Measurements from ENCODE around the gene CHN1. TPM values are rescaled to one million over a fixed set of nuclear protein-coding genes. Genes with fewer than 3 reads are reported as not detected.

The CHN1 gene
- total RNA-seq, 1 experiment from 2014 or later, result 0.37 TPM

DNA sequence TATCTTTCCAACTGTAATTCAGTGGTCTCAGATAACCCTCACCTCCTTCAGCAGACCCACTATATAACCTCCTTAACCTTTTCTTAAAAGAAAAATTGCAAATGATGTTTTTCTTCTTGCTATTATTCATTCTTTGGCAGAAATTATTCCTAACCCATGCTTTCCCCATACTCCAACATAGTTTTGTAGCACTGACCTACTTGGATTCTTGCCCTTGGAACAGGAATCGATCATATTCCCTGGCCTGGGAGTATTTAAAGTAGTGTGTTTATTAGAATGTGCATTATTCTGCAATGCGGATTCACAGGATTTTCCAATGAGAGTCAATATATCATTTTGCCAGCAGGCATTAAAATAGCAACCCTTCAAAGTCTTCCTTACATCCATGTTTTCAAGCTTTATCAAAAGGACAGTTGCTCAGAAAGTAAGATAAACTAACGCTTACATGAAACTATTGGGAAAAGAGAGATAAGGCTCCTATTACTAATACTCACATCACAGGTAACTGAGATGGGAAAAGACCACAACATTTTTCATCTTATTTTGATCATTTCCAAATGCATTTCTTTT is 37.4 kb downstream of the CHN1 start:
- H4K20me1 ChIP-seq (ENCODE audit: insufficient read depth, low read depth, low read length), result no peaks in the 10 kb centered on the region
- H3K9ac ChIP-seq (ENCODE audit: low read length), result no peak overlapping the region
- no peak overlapping the region for H2AFZ ChIP-seq (ENCODE audit: low read length)
- H3K4me1 ChIP-seq (ENCODE audit: low read length), result no peaks in the 10 kb centered on the region
- no peak overlapping the region for H3K4me2 ChIP-seq (ENCODE audit: low read depth, low read length, poor library complexity, severe bottlenecking)
- no peak overlapping the region for H3K27ac ChIP-seq (ENCODE audit: low read length)
- H3K4me3 ChIP-seq (ENCODE audit: low read length), result no peak overlapping the region
- no peaks in the 10 kb centered on the region for H3K9me2 ChIP-seq (replicated peaks; ENCODE audit: insufficient read depth, low read length)
- no peaks in the 10 kb centered on the region for H3K27me3 ChIP-seq (ENCODE audit: low read length)
- H3K79me2 ChIP-seq (ENCODE audit: low read length), result no peaks in the 10 kb centered on the region
- DNase-seq, result no peak
- H3K9me3 ChIP-seq (ENCODE audit: low read length), result no peaks in the 10 kb centered on the region
- H3K36me3 ChIP-seq (ENCODE audit: insufficient read depth, low read length), result no peaks in the 10 kb centered on the region

DNA sequence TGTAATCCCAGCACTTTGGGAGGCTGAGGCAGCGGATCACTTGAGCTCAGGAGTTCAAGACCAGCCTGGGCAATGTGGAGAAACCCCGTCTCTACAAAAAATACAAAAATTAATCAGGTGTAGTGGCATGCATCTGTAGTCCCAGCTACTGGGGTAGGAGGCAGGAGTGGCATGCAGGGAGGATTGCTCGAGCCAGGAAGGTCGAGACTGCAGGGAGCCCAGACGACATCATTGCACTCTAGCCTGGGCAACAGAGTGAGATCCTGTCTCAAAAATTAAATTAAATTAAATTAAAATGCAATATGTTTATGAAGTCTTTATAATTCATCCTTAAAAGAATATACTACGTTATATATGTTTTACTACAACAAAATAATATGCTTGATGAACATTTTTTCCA is 38.1 kb downstream of the CHN1 start:
- no peaks in the 10 kb centered on the region for H3K4me1 ChIP-seq (ENCODE audit: low read length)
- H3K27ac ChIP-seq (ENCODE audit: low read length), result no peak overlapping the region
- H4K20me1 ChIP-seq (ENCODE audit: insufficient read depth, low read depth, low read length), result no peaks in the 10 kb centered on the region
- no peaks in the 10 kb centered on the region for H3K9me3 ChIP-seq (ENCODE audit: low read length)
- H3K4me3 ChIP-seq (ENCODE audit: low read length), result no peak overlapping the region
- H3K9ac ChIP-seq (ENCODE audit: low read length), result no peak overlapping the region
- H3K4me2 ChIP-seq (ENCODE audit: low read depth, low read length, poor library complexity, severe bottlenecking), result no peak overlapping the region
- no peaks in the 10 kb centered on the region for H3K36me3 ChIP-seq (ENCODE audit: insufficient read depth, low read length)
- no peaks in the 10 kb centered on the region for H3K79me2 ChIP-seq (ENCODE audit: low read length)
- H3K27me3 ChIP-seq (ENCODE audit: low read length), result no peaks in the 10 kb centered on the region
- no peak overlapping the region for H2AFZ ChIP-seq (ENCODE audit: low read length)
- H3K9me2 ChIP-seq (replicated peaks; ENCODE audit: insufficient read depth, low read length), result no peaks in the 10 kb centered on the region
- no peak for DNase-seq

DNA sequence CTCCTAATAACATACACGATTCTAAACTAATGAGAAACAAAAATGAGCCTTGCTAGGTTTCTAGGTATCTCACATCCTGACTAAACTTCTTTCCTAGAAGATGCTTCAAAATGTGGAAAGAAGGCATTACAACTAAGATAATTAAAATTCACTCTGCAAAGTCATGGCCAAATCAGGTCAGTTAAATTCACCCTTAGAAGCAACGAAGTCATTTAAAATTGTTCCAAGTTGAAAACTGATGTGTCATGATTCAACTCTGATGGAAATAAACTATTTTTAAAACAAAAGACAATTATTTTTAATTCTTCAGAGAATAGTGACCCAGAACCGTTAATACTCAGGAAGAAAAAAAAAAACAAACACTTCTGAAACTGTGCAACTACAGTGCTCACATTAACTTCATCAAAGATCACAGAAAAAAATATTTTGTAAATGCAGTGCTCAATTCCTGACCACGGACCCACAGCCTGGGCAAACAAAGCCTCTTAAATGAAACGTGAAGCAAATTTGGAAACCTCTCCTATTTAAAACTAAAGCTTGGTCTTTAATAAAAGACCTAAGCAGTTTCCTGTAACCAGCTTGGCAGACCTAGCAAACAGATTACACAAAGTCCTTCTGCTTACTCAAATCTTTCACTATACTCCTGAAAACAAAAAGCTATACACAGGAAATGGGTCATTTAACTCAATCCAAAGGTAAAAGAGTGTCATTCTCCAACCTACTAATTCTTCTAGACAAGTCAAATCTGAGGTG is 39.0 kb downstream of the CHN1 start:
- Histone ChIP-seq H3K4me2 (ENCODE audit: low read depth, low read length, poor library complexity, severe bottlenecking) (no peak overlapping the region), H3K9ac (ENCODE audit: low read length) (no peak overlapping the region), H3K36me3 (ENCODE audit: insufficient read depth, low read length) (no peaks in the 10 kb centered on the region), H2AFZ (ENCODE audit: low read length) (no peak overlapping the region), H3K4me1 (ENCODE audit: low read length) (no peaks in the 10 kb centered on the region), H3K9me3 (ENCODE audit: low read length) (no peaks in the 10 kb centered on the region), H3K9me2 (replicated peaks; ENCODE audit: insufficient read depth, low read length) (no peaks in the 10 kb centered on the region), H3K79me2 (ENCODE audit: low read length) (no peaks in the 10 kb centered on the region), H3K4me3 (ENCODE audit: low read length) (no peak overlapping the region), H3K27me3 (ENCODE audit: low read length) (no peaks in the 10 kb centered on the region), H4K20me1 (ENCODE audit: insufficient read depth, low read depth, low read length) (no peaks in the 10 kb centered on the region), H3K27ac (ENCODE audit: low read length) (no peak overlapping the region)
- no peak for DNase-seq

DNA sequence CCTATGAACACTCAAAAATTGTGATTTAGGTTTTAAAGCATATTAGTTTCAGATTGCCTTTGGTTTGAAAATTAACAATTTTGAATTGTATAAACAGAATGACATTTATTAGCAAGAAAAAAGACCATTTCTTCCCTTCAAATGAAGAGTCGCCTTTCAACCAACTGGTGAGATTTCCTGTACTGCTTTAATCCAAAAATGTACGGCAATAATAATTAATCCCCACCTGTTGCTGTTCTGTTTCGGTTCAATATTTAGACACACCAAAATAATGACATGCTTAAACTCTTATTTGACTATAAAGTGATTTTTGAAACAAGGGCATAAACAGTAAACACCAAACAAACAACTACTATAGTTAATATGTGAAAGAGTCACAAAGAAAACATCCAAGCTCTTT is 39.6 kb downstream of the CHN1 start:
- H3K36me3 ChIP-seq (ENCODE audit: insufficient read depth, low read length), result no peaks in the 10 kb centered on the region
- no peaks in the 10 kb centered on the region for H3K9me2 ChIP-seq (replicated peaks; ENCODE audit: insufficient read depth, low read length)
- no peak for DNase-seq
- H3K4me2 ChIP-seq (ENCODE audit: low read depth, low read length, poor library complexity, severe bottlenecking), result no peak overlapping the region
- H3K9ac ChIP-seq (ENCODE audit: low read length), result no peak overlapping the region
- no peaks in the 10 kb centered on the region for H3K79me2 ChIP-seq (ENCODE audit: low read length)
- H3K27me3 ChIP-seq (ENCODE audit: low read length), result no peaks in the 10 kb centered on the region
- no peaks in the 10 kb centered on the region for H3K4me1 ChIP-seq (ENCODE audit: low read length)
- H4K20me1 ChIP-seq (ENCODE audit: insufficient read depth, low read depth, low read length), result no peaks in the 10 kb centered on the region
- H2AFZ ChIP-seq (ENCODE audit: low read length), result no peak overlapping the region
- no peak overlapping the region for H3K4me3 ChIP-seq (ENCODE audit: low read length)
- no peaks in the 10 kb centered on the region for H3K9me3 ChIP-seq (ENCODE audit: low read length)
- H3K27ac ChIP-seq (ENCODE audit: low read length), result no peak overlapping the region

DNA sequence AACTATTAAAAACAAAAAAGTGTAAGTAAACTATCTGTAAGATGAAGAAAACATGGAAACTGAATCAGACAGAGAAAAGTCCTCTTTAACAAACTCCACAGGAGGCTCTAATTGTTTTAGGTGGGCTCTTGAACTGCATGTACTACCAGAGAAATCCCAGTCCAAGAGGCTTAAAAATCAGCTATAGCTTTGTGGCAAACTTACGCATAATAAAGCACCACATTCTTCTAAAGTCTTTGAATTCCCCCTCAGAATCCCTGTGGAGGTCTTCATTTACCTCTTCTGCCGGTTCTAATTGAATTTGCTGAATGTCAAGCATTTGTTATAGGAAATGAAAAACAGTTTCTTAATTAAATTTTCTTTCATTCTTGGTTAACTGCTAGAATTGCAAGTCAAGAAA is 40.8 kb downstream of the CHN1 start:
- no peak overlapping the region for H3K4me2 ChIP-seq (ENCODE audit: low read depth, low read length, poor library complexity, severe bottlenecking)
- no peaks in the 10 kb centered on the region for H3K9me2 ChIP-seq (replicated peaks; ENCODE audit: insufficient read depth, low read length)
- H4K20me1 ChIP-seq (ENCODE audit: insufficient read depth, low read depth, low read length), result 0 out of 2 replicates have a peak, but pooled peaks cover under 1% of the 10 kb centered on the region
- no peak overlapping the region for H3K4me3 ChIP-seq (ENCODE audit: low read length)
- no peak overlapping the region for H3K27ac ChIP-seq (ENCODE audit: low read length)
- no peaks in the 10 kb centered on the region for H3K36me3 ChIP-seq (ENCODE audit: insufficient read depth, low read length)
- DNase-seq, result no peak
- H2AFZ ChIP-seq (ENCODE audit: low read length), result no peak overlapping the region
- H3K4me1 ChIP-seq (ENCODE audit: low read length), result no peaks in the 10 kb centered on the region
- H3K27me3 ChIP-seq (ENCODE audit: low read length), result no peaks in the 10 kb centered on the region
- no peaks in the 10 kb centered on the region for H3K9me3 ChIP-seq (ENCODE audit: low read length)
- H3K79me2 ChIP-seq (ENCODE audit: low read length), result no peaks in the 10 kb centered on the region
- H3K9ac ChIP-seq (ENCODE audit: low read length), result no peak overlapping the region

GRCh38 chr2:174963437-174964400 is 41.5 kb downstream of the CHN1 start:
- no peak for DNase-seq
- Histone ChIP-seq H2AFZ (ENCODE audit: low read length) (no peak overlapping the region), H4K20me1 (ENCODE audit: insufficient read depth, low read depth, low read length) (0 out of 2 replicates have a peak, but pooled peaks cover 4% of the 10 kb centered on the region)

DNA sequence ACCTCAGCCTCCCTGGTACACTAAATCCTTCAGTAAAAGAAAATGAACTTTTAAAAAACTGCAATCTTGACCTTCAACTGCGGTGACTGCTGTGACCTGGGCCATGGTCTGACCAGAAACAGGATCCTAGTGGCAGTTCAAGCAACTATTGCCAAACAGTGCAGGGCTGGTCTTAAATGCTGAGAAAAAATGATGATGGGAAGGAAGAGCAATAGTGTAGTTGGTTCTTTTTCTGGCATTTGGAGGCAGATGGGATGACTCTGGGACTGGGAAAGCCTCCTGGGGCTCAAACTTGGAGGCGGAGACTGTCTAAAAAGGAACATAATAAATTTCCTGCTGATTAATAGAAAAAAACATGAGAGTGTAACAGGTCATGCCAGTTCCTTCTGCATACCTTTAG is 45.4 kb downstream of the CHN1 start:
- H2AFZ ChIP-seq (ENCODE audit: low read length), result no peak overlapping the region
- 0 out of 2 replicates have a peak, but pooled peaks cover 4% of the 10 kb centered on the region for H4K20me1 ChIP-seq (ENCODE audit: insufficient read depth, low read depth, low read length)
- no peak overlapping the region for H3K4me2 ChIP-seq (ENCODE audit: low read depth, low read length, poor library complexity, severe bottlenecking)
- no peaks in the 10 kb centered on the region for H3K79me2 ChIP-seq (ENCODE audit: low read length)
- no peaks in the 10 kb centered on the region for H3K27me3 ChIP-seq (ENCODE audit: low read length)
- H3K9ac ChIP-seq (ENCODE audit: low read length), result no peak overlapping the region
- H3K9me2 ChIP-seq (replicated peaks; ENCODE audit: insufficient read depth, low read length), result no peaks in the 10 kb centered on the region
- H3K4me1 ChIP-seq (ENCODE audit: low read length), result no peaks in the 10 kb centered on the region
- H3K4me3 ChIP-seq (ENCODE audit: low read length), result no peak overlapping the region
- H3K27ac ChIP-seq (ENCODE audit: low read length), result no peak overlapping the region
- no peak for DNase-seq
- no peaks in the 10 kb centered on the region for H3K9me3 ChIP-seq (ENCODE audit: low read length)
- no peaks in the 10 kb centered on the region for H3K36me3 ChIP-seq (ENCODE audit: insufficient read depth, low read length)

More at GRCh38 chr2:174963437-174964400, 41.5 kb downstream of the CHN1 start:
- Histone ChIP-seq H3K9me2 (replicated peaks; ENCODE audit: insufficient read depth, low read length) (no peaks in the 10 kb centered on the region), H3K4me2 (ENCODE audit: low read depth, low read length, poor library complexity, severe bottlenecking) (no peak overlapping the region), H3K4me3 (ENCODE audit: low read length) (no peak overlapping the region), H3K9me3 (ENCODE audit: low read length) (no peaks in the 10 kb centered on the region), H3K36me3 (ENCODE audit: insufficient read depth, low read length) (no peaks in the 10 kb centered on the region), H3K27ac (ENCODE audit: low read length) (no peak overlapping the region), H3K27me3 (ENCODE audit: low read length) (no peaks in the 10 kb centered on the region), H3K9ac (ENCODE audit: low read length) (no peak overlapping the region), H3K4me1 (ENCODE audit: low read length) (no peaks in the 10 kb centered on the region), H3K79me2 (ENCODE audit: low read length) (no peaks in the 10 kb centered on the region)

DNA sequence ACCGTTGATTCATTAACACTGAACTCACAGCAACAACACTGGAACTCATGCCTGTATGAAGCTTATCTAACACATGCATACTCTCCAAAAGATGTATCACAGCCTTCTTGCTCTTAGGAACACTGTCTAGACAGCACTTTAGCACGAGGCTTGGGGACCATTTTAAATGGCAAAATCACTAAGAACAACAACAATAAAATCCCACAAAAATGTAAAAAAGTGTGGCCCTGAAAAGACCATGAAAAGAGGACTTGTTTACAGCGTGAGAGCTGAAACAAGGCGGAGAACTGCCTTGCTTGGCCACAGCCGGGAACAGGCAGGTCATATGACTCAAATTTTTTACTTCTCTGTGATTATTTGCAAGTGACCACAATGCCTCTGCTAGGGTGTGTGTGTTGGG is 48.1 kb downstream of the CHN1 start:
- Histone ChIP-seq H3K36me3 (ENCODE audit: insufficient read depth, low read length) (no peaks in the 10 kb centered on the region), H3K9ac (ENCODE audit: low read length) (no peak overlapping the region), H3K27ac (ENCODE audit: low read length) (no peak overlapping the region), H3K4me2 (ENCODE audit: low read depth, low read length, poor library complexity, severe bottlenecking) (no peak overlapping the region), H3K27me3 (ENCODE audit: low read length) (no peaks in the 10 kb centered on the region), H2AFZ (ENCODE audit: low read length) (no peak overlapping the region), H3K9me3 (ENCODE audit: low read length) (no peaks in the 10 kb centered on the region), H3K4me3 (ENCODE audit: low read length) (no peak overlapping the region), H3K9me2 (replicated peaks; ENCODE audit: insufficient read depth, low read length) (no peaks in the 10 kb centered on the region), H3K4me1 (ENCODE audit: low read length) (no peaks in the 10 kb centered on the region), H4K20me1 (ENCODE audit: insufficient read depth, low read depth, low read length) (0 out of 2 replicates have a peak, but pooled peaks cover 4% of the 10 kb centered on the region), H3K79me2 (ENCODE audit: low read length) (no peaks in the 10 kb centered on the region)
- DNase-seq, result no peak

Measured in Karpas-422 (cell line).